NK-92 (cell line): ENCODE results near the gene RFX4.

Experiments used
- DNase-seq: peaks from one replicate; lab custom pipeline; 2025; ENCODE audit not compliant: unreplicated experiment; lab: John Stamatoyannopoulos, UW

RFX4 gene

GRCh38 chr12:106759526-106760183 lies 176.9 kb downstream of the RFX4 start:
- DNase-seq, result no peak

GRCh38 chr12:106760184-106760531 lies 177.4 kb downstream of the RFX4 start:
- DNase-seq, result no peak

GRCh38 chr12:106764220-106764619 lies 181.4 kb downstream of the RFX4 start:
- no peak for DNase-seq

GRCh38 chr12:106764738-106765137 lies 181.9 kb downstream of the RFX4 start:
- DNase-seq, result no peak

GRCh38 chr12:106766393-106766826 lies 183.6 kb downstream of the RFX4 start:
- DNase-seq, result no peak

- no peak for DNase-seq
These were observed 184.4 kb downstream of the RFX4 start for GRCh38 chr12:106767206-106767605.

- no peak for DNase-seq
These were observed 185.4 kb downstream of the RFX4 start for GRCh38 chr12:106767954-106768822.

GRCh38 chr12:106769078-106769477 lies 186.3 kb downstream of the RFX4 start:
- DNase-seq, result no peak

- DNase-seq, result no peak
These were observed 186.7 kb downstream of the RFX4 start for GRCh38 chr12:106769546-106769945.

- DNase-seq, result no peak
These were observed 188.6 kb downstream of the RFX4 start for GRCh38 chr12:106771425-106771824.

GRCh38 chr12:106773286-106774004 lies 190.6 kb downstream of the RFX4 start:
- no peak for DNase-seq

- DNase-seq, result no peak
These were observed 191.4 kb downstream of the RFX4 start, which contains the start of gene RIC8B for GRCh38 chr12:106774005-106774807. TSS of gene RIC8B (plus strand) at chr12:106774682. CDS start at chr12:106774746, 64 bp downstream.

GRCh38 chr12:106774808-106775524 lies 192.2 kb downstream of the RFX4 start:
- no peak for DNase-seq

GRCh38 chr12:106776897-106777296 lies 194.1 kb downstream of the RFX4 start:
- DNase-seq, result no peak

- DNase-seq, result no peak
These were observed 197.3 kb downstream of the RFX4 start for GRCh38 chr12:106780010-106780631.

GRCh38 chr12:106782619-106783018 lies 199.8 kb downstream of the RFX4 start:
- DNase-seq, result no peak

- DNase-seq, result no peak
These were observed 200.7 kb downstream of the RFX4 start for GRCh38 chr12:106783515-106783914.

GRCh38 chr12:106790020-106790419 lies 207.2 kb downstream of the RFX4 start:
- DNase-seq, result no peak

- DNase-seq, result no peak
These were observed 208.7 kb downstream of the RFX4 start for GRCh38 chr12:106791531-106791930.

- no peak for DNase-seq
These were observed 211.6 kb downstream of the RFX4 start for GRCh38 chr12:106794369-106794768.
